Sigmoid colon (tissue), 7 donors: ENCODE results near the gene KRTAP1-3. TPM values are rescaled to one million over a fixed set of nuclear protein-coding genes. Genes with fewer than 3 reads are reported as not detected.

Experiments
- DNase-seq: peaks from one replicate; pipeline ENCODE4 v3.0.0-alpha.2; 2019
- H3K27ac ChIP-seq, 4 donors: fragments of 200-600 bp; sonication (generic); one replicate each; pipeline ENCODE4 v1.5.1; 2016 to 2019; ENCODE audit warnings: mild to moderate bottlenecking in 1 of 4
- H3K27me3 ChIP-seq, 3 donors: fragments of 200-600 bp; sonication (generic); one replicate each; pipeline ENCODE4 v1.5.1; 2019; ENCODE audit warnings: mild to moderate bottlenecking in 1 of 3
- H3K36me3 ChIP-seq, 4 donors: fragments of 200-600 bp; sonication (generic); one replicate each; pipeline ENCODE4 v1.5.1; 2016 to 2019
- H3K4me1 ChIP-seq, 4 donors: fragments of 200-600 bp; sonication (generic); one replicate each; pipeline ENCODE4 v1.5.1; 2017 to 2019
- H3K4me3 ChIP-seq, 4 donors: fragments of 200-600 bp; sonication (generic); one replicate each; pipeline ENCODE4 v1.5.1; 2017 to 2019; ENCODE audit warnings: mild to moderate bottlenecking in 2 of 4, moderate library complexity in 1 of 4
- H3K9me3 ChIP-seq, 4 donors: fragments of 200-600 bp in 3 of 4; sonication (generic) in 3 of 4; one replicate each; pipeline versions ENCODE4 v1.5.1 to v1.6.1; 2013 to 2019
- EP300 ChIP-seq, 4 donors: sonication (generic); formaldehyde crosslinking; IDR thresholded peaks; one replicate each; pipeline ENCODE4 v1.6.1; 2017; ENCODE audit warnings: antibody characterized with exemption in 4 of 4
- POLR2A ChIP-seq, 2 donors: fragments of 450-650 bp; IDR thresholded peaks; one replicate each; pipeline ENCODE4 v1.6.1; 2016; ENCODE audit warnings: antibody characterized with exemption in 2 of 2, mild to moderate bottlenecking in 2 of 2, moderate library complexity in 2 of 2
- POLR2AphosphoS5 ChIP-seq, 4 donors: sonication (generic); formaldehyde crosslinking; IDR thresholded peaks; one replicate each; pipeline ENCODE4 v1.6.1; 2017; ENCODE audit warnings: antibody characterized with exemption in 4 of 4
- WGBS, 2 donors: extraction: QIAGEN DNeasy Blood & Tissue Kit; methylation state at CpG; one replicate each; pipeline ENCODE4 v1.1.7; 2013; 5-methylcytosine and 5-hydroxymethylcytosine counted together
- intact Hi-C: fragments of 100-400 bp; cut with DNase I; formaldehyde crosslinking; loops from one replicate; pipeline ENCODE4 v1.15.1; 2023
- polyA plus RNA-seq, 3 donors: library from polyadenylated mRNA; stranded (reverse); fragments of 200-250 nt; gene quantifications; one replicate each; pipeline ENCODE4 v1.2.3, GENCODE V29; 2013
- total RNA-seq, 4 donors: library from RNA; depleted of rRNA; stranded (reverse); fragments of >200 nt; gene quantifications; one replicate each; pipeline ENCODE4 v1.1.0, GENCODE V29; 2016
- TF ChIP-seq, protein P1 (sequence below), 4 experiments: fragments of 450-650 bp in 3 of 4; fragments of 200-600 bp in 1 of 4; IDR thresholded peaks; one replicate each; pipeline ENCODE4 v1.5.1; 2016 to 2019; ENCODE audit warnings: antibody characterized with exemption in 4 of 4, mild to moderate bottlenecking in 3 of 4, moderate library complexity in 2 of 4
- donor health status: healthy with polysubstance abuse.
- donor health status: Bipolar disorder and iron deficiency.
- donor health status: healthy.

KRTAP1-3 gene
- total and polyA plus RNA-seq, 7 donors: not detected

DNA sequence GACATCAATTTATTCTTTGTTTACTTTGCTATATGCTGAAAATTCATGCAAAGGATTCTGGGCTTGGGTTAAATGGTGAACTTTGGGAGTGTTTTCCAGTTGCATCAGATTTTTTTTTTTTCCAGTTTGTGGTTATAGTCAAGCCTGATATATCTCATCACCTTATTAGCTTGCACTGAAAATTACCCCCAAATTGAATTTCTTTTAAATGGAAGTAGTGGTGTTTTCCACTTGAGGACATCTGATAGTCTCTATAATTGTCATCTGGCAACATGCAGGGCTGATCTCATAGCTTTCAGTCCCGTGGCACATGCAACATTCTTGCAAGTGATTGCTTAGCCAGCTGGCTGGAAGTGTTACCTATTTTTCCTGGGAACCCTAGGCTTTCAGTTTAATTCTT lies 21.1 kb downstream of the KRTAP1-3 start:
- Histone ChIP-seq H3K9me3 (no peaks in the 10 kb centered on the region), H3K36me3 (no peaks in the 10 kb centered on the region), H3K4me1 (no peaks in the 10 kb centered on the region), H3K27me3 (no peaks in the 10 kb centered on the region), H3K4me3 (no peak overlapping the region), H3K27ac (no peak overlapping the region)
- no peak for DNase-seq
- 32 to 50% methylated on average over 1 of the region's 1 CpG for WGBS, 2 donors
- intact Hi-C loops: no loop called here
- TF ChIP-seq POLR2A (IDR thresholded peaks at IDR 0.05) (no peak), POLR2AphosphoS5 (IDR thresholded peaks at IDR 0.05) (no peak), EP300 (IDR thresholded peaks at IDR 0.05) (no peak)
- TF ChIP-seq, protein P1, sequence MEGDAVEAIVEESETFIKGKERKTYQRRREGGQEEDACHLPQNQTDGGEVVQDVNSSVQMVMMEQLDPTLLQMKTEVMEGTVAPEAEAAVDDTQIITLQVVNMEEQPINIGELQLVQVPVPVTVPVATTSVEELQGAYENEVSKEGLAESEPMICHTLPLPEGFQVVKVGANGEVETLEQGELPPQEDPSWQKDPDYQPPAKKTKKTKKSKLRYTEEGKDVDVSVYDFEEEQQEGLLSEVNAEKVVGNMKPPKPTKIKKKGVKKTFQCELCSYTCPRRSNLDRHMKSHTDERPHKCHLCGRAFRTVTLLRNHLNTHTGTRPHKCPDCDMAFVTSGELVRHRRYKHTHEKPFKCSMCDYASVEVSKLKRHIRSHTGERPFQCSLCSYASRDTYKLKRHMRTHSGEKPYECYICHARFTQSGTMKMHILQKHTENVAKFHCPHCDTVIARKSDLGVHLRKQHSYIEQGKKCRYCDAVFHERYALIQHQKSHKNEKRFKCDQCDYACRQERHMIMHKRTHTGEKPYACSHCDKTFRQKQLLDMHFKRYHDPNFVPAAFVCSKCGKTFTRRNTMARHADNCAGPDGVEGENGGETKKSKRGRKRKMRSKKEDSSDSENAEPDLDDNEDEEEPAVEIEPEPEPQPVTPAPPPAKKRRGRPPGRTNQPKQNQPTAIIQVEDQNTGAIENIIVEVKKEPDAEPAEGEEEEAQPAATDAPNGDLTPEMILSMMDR (IDR thresholded peaks at IDR 0.05): no peak

DNA sequence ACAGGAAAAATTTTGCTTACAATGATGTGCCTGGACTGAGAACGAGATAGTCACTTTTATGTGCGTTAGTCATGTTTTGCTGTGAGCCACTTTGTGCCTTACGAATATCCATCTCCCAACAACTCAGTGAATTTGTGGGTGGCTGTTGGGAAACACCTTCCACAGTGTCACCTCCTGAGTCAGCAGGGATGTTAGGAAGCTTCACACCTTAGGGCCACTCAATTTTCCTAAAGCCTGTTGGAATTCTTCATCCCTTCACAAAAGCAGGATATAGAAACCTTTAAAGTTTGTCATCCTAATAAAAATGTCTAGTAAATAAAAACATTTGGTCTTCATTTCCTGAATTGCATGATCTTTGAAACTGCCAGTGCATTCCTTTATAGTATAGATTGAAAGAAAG lies 21.5 kb downstream of the KRTAP1-3 start:
- H3K9me3 ChIP-seq: no peaks in the 10 kb centered on the region
- H3K27ac ChIP-seq: no peak overlapping the region
- intact Hi-C loops: no loop called here
- H3K27me3 ChIP-seq: no peaks in the 10 kb centered on the region
- no peak for DNase-seq
- H3K4me3 ChIP-seq: no peak overlapping the region
- no peaks in the 10 kb centered on the region for H3K36me3 ChIP-seq
- WGBS, 2 donors: 83 to 87% methylated on average over 3 of the region's 3 CpGs
- no peak for TF ChIP-seq POLR2AphosphoS5 (IDR thresholded peaks at IDR 0.05)
- no peak for TF ChIP-seq EP300 (IDR thresholded peaks at IDR 0.05)
- no peak for TF ChIP-seq POLR2A (IDR thresholded peaks at IDR 0.05)
- TF ChIP-seq, protein P1 (IDR thresholded peaks at IDR 0.05): no peak
- H3K4me1 ChIP-seq: no peaks in the 10 kb centered on the region

DNA sequence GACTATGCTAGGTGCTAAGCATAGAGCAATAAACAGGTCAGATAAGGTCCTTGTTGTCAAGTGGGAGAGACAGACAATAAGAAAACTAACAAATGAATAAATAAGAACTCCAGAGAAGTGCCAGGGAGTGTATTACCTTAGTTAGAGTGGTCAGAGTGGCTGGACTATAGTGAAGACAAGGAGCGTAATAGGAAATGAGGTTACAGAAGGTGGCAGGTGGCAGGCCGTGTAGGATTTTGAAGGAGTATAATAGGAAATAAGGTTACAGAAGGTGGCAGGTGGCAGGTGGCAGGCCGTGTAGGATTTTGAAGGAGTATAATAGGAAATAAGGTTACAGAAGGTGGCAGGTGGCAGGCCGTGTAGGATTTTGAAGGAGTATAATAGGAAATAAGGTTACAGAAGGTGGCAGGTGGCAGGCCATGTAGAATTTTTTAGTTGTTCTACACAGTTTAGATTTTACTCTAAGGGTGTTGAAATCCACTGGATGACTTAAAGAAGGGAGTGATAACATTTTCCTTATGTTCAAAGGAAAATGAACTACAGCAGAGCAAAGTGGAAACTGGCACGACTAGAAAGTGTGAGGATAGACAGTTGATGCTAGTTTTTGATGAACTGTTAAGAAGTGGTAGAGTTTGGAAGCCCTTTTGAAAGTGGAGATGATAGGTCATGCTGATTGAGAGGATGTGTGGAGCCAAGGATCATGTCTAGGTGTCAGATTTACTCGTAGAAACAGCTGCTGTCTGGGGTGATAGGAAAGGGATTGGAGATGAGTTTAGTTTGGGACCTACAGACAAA lies 22.2 kb downstream of the KRTAP1-3 start:
- H3K4me1 ChIP-seq: no peaks in the 10 kb centered on the region
- no peaks in the 10 kb centered on the region for H3K9me3 ChIP-seq
- H3K36me3 ChIP-seq: no peaks in the 10 kb centered on the region
- H3K27me3 ChIP-seq: no peaks in the 10 kb centered on the region
- H3K4me3 ChIP-seq: no peak overlapping the region
- H3K27ac ChIP-seq: no peak overlapping the region
- intact Hi-C loops: no loop called here
- WGBS, 2 donors: 77 to 78% methylated on average over 6 of the region's 6 CpGs
- DNase-seq: no peak
- no peak for TF ChIP-seq POLR2A (IDR thresholded peaks at IDR 0.05)
- TF ChIP-seq POLR2AphosphoS5 (IDR thresholded peaks at IDR 0.05): no peak

DNA sequence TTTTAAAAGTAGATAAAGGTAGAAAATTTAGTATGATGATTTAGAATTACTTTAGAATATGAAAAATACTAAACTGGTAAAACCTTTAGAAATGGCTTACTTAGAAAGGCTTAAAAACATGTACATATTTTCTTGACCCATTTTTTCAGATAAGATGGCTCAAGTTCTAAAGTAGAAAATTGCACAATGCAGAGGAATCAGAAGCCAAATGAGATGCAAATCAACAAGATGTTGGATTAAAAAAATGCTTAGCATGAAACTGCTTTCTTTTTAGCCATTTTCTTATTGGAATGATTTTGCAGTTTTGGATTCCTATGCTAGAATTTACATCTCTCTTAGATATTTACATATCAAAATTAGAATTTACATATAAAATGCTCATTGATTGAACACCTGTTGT lies 24.2 kb downstream of the KRTAP1-3 start:
- no peak overlapping the region for H3K4me3 ChIP-seq
- intact Hi-C loops: no loop called here

GRCh38 chr17:41009936-41010335 lies 24.7 kb downstream of the KRTAP1-3 start:
- no peaks in the 10 kb centered on the region for H3K4me1 ChIP-seq
- no peaks in the 10 kb centered on the region for H3K27me3 ChIP-seq
- DNase-seq: no peak
- no peak overlapping the region for H3K4me3 ChIP-seq
- no peaks in the 10 kb centered on the region for H3K36me3 ChIP-seq
- no peak for TF ChIP-seq POLR2A (IDR thresholded peaks at IDR 0.05)
- 94% methylated on average over 1 of the region's 1 CpG for WGBS, 2 donors
- H3K9me3 ChIP-seq: no peaks in the 10 kb centered on the region
- H3K27ac ChIP-seq: no peak overlapping the region
- intact Hi-C loops: no loop called here

More for the DNA sequence above, 24.2 kb downstream of the KRTAP1-3 start:
- Histone ChIP-seq H3K36me3 (no peaks in the 10 kb centered on the region), H3K4me1 (no peaks in the 10 kb centered on the region), H3K9me3 (no peaks in the 10 kb centered on the region), H3K27me3 (no peaks in the 10 kb centered on the region), H3K27ac (no peak overlapping the region)
- no peak for DNase-seq
- TF ChIP-seq POLR2A (IDR thresholded peaks at IDR 0.05): no peak
- TF ChIP-seq, protein P1 (IDR thresholded peaks at IDR 0.05): no peak
- no peak for TF ChIP-seq POLR2AphosphoS5 (IDR thresholded peaks at IDR 0.05)
- no peak for TF ChIP-seq EP300 (IDR thresholded peaks at IDR 0.05)

DNA sequence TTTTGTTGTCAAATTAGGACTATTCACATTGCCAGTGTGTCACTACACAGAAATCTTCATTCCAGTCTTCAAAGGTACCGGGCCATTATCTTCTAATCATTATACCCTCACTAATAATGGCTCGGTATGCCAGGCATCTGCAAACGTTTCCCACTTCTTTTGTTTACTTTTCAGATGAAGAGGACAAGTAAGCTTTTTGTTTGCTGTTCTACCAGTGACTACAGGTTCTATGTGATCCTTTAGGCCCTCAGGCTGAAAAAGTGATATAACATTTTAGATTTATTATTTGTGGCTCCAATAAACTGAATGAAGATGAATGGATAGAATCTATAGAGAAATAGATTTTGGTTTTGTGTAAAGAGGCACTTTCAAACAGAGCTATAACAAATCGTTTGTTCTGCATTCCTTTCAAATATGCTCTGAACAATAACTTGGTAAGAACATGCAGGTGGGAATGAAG lies 25.3 kb downstream of the KRTAP1-3 start:
- Histone ChIP-seq H3K27ac (no peak overlapping the region), H3K27me3 (no peaks in the 10 kb centered on the region), H3K4me1 (no peaks in the 10 kb centered on the region), H3K36me3 (no peaks in the 10 kb centered on the region), H3K4me3 (no peak overlapping the region), H3K9me3 (no peaks in the 10 kb centered on the region)
- intact Hi-C loops: no loop called here
- TF ChIP-seq, protein P1 (IDR thresholded peaks at IDR 0.05): no peak
- no peak for TF ChIP-seq POLR2AphosphoS5 (IDR thresholded peaks at IDR 0.05)
- no peak for TF ChIP-seq EP300 (IDR thresholded peaks at IDR 0.05)
- no peak for TF ChIP-seq POLR2A (IDR thresholded peaks at IDR 0.05)
- DNase-seq: no peak
- WGBS, 2 donors: 48 to 64% methylated on average over 4 of the region's 4 CpGs
